Dendritic cell treated with granulocyte-macrophage colony-stimulating factor and Interleukin-4, amounts not matched to agents 40 ng/mL and 50 ng/mL, for 4 days (primary cell): ENCODE measurements around the gene HRH4.

Source experiments
- H3K27ac Mint-ChIP-seq: one replicate; pipeline ENCODE4 v1.8.0; 2022; ENCODE audit warnings: mild to moderate bottlenecking, mixed read lengths
- H3K27me3 Mint-ChIP-seq: one replicate; pipeline ENCODE4 v1.8.0; 2022; ENCODE audit warnings: mild to moderate bottlenecking, mixed read lengths
- H3K36me3 Mint-ChIP-seq: one replicate; pipeline ENCODE4 v1.8.0; 2022; ENCODE audit warnings: low read depth, mixed read lengths
- H3K4me1 Mint-ChIP-seq: one replicate; pipeline ENCODE4 v1.8.0; 2022; ENCODE audit warnings: low read depth, mixed read lengths
- H3K4me3 Mint-ChIP-seq: one replicate; pipeline ENCODE4 v1.8.0; 2022; ENCODE audit warnings: mild to moderate bottlenecking, moderate library complexity, mixed read lengths
- H3K9me3 Mint-ChIP-seq: one replicate; pipeline ENCODE4 v1.8.0; 2022; ENCODE audit warnings: mixed read lengths
- intact Hi-C: fragments of 100-400 bp; cut with micrococcal nuclease; formaldehyde crosslinking; loops from one replicate; pipeline ENCODE4 v1.15.0; 2022

Gene HRH4

DNA sequence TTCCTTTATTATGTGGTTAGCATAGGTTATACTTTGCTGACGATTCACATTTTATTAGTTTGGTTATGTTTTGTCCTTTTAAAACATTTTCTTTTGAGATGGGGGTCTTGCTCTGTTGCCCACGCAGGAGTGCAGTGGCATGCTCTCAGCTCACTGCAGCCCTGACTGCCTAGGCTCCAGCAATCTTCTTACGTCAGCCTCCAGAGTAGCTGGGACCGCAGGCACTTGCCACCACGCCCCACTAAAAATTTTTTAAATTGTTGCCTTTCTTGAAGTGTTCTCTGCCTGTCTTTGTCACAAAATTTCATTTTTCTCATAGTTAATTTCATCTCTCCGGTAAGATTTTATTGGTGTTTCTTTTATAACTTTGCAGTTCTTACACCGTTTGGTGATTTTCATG lies 18.9 kb downstream of the HRH4 start:
- H3K36me3 Mint-ChIP-seq = peaks cover 6% of the 10 kb centered on the region
- H3K4me3 Mint-ChIP-seq = no peak overlapping the region
- H3K4me1 Mint-ChIP-seq = peaks cover 9% of the 10 kb centered on the region
- H3K27me3 Mint-ChIP-seq = no peaks in the 10 kb centered on the region
- no peak overlapping the region for H3K27ac Mint-ChIP-seq
- H3K9me3 Mint-ChIP-seq = peaks cover 9% of the 10 kb centered on the region
- intact Hi-C loops = no loop called here

- intact Hi-C loops = no loop called here
- no peaks in the 10 kb centered on the region for H3K27me3 Mint-ChIP-seq
- no peak overlapping the region for H3K27ac Mint-ChIP-seq
- peaks cover 6% of the 10 kb centered on the region for H3K36me3 Mint-ChIP-seq
- peaks cover 9% of the 10 kb centered on the region for H3K9me3 Mint-ChIP-seq
- peaks cover 16% of the 10 kb centered on the region for H3K4me1 Mint-ChIP-seq
- H3K4me3 Mint-ChIP-seq = no peak overlapping the region
Measured at GRCh38 chr18:24482821-24483220, 22.4 kb downstream of the HRH4 start.

DNA sequence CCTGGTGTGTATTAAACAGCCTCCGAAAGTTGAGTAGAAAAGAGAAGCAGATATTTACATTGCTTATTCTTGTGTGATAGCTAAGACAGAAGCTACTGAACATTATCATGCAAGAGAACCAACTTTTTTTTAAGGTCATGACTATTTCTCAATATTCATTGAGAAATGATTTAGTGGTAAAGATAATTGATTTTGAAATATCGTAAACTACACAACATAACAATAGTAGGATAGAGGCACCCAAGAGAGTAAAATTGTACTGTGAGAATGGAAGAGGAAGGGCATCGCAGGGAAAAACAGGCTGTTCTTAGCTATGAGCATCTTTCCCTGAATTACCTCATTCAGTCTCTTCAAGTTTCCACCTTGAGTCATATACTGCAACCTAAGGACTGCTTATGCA lies 25.2 kb downstream of the HRH4 start:
- H3K4me1 Mint-ChIP-seq = peaks cover 22% of the 10 kb centered on the region
- H3K27me3 Mint-ChIP-seq = no peaks in the 10 kb centered on the region
- no peaks in the 10 kb centered on the region for H3K9me3 Mint-ChIP-seq
- intact Hi-C loops = loop anchor here (2.0 to 5.0 kb wide), 3 partner anchors 38 to 241 kb away; partner anchors contain the start of gene IMPACT
- no peaks in the 10 kb centered on the region for H3K36me3 Mint-ChIP-seq
- H3K27ac Mint-ChIP-seq = no peak overlapping the region
- no peak overlapping the region for H3K4me3 Mint-ChIP-seq

DNA sequence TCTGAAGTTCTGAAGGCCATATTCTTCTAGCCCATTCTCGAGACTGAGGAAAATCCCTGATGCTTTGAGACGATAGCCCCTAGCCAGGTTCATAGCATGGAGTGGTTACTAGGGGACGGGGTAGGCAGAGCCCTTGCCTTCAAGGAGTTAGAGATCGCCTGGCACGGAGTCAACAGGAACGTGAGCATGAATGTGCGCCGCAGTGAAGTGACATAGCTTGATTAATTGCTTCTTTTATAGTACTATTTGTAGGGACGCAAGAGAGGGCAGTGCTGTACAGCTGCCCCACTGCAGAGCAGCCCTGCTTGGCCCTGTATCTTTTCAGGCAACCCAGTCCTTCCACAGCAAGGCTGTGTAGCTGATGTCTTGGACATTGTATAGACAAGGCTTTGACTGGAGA lies 26.2 kb downstream of the HRH4 start:
- H3K27ac Mint-ChIP-seq = no peak overlapping the region
- no peaks in the 10 kb centered on the region for H3K36me3 Mint-ChIP-seq
- H3K9me3 Mint-ChIP-seq = no peaks in the 10 kb centered on the region
- H3K27me3 Mint-ChIP-seq = no peaks in the 10 kb centered on the region
- intact Hi-C loops = loop anchor here (2.0 to 5.0 kb wide), 3 partner anchors 39 to 240 kb away; partner anchors contain the start of gene IMPACT
- H3K4me3 Mint-ChIP-seq = no peak overlapping the region
- peaks cover 22% of the 10 kb centered on the region for H3K4me1 Mint-ChIP-seq

GRCh38 chr18:24488824-24489493 lies 28.5 kb downstream of the HRH4 start:
- Mint-ChIP-seq H3K9me3 (no peaks in the 10 kb centered on the region), H3K27me3 (no peaks in the 10 kb centered on the region), H3K4me1 (peaks cover 22% of the 10 kb centered on the region), H3K36me3 (no peaks in the 10 kb centered on the region), H3K27ac (no peak overlapping the region), H3K4me3 (no peak overlapping the region)
- intact Hi-C loops = loop anchor here (1.0 to 5.0 kb wide), 4 partner anchors 42 to 312 kb away; partner anchors contain the start of gene IMPACT

- Mint-ChIP-seq H3K27ac (no peak overlapping the region), H3K4me3 (no peak overlapping the region), H3K27me3 (no peaks in the 10 kb centered on the region), H3K36me3 (no peaks in the 10 kb centered on the region), H3K4me1 (peaks cover 17% of the 10 kb centered on the region), H3K9me3 (no peaks in the 10 kb centered on the region)
- intact Hi-C loops = no loop called here
Measured at GRCh38 chr18:24490539-24490938, 30.1 kb downstream of the HRH4 start.

- intact Hi-C loops = no loop called here
- Mint-ChIP-seq H3K36me3 (no peaks in the 10 kb centered on the region), H3K27me3 (no peaks in the 10 kb centered on the region), H3K4me3 (no peak overlapping the region), H3K9me3 (no peaks in the 10 kb centered on the region), H3K27ac (no peak overlapping the region), H3K4me1 (peaks cover 15% of the 10 kb centered on the region)
Measured at GRCh38 chr18:24491927-24492834, 31.7 kb downstream of the HRH4 start.

DNA sequence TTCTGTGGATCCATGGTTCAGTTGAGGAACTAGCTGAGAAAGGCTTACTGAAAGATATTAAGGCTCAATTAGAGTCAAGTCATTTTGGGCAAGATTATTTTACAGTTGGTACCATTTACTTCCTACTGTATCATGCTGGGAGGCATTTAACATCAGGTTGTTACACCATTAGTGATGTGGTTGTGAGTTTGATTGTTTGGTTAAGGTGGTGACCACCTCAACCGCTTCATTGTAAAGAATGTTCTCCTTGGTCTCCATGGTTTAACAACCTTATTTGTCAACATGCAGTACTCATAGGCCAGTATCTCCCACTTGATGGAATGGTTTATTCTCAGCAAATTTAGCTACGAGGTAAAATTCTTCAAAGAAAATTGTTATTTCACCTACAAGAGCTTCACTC lies 34.1 kb downstream of the HRH4 start:
- H3K4me3 Mint-ChIP-seq = no peak overlapping the region
- no peaks in the 10 kb centered on the region for H3K27me3 Mint-ChIP-seq
- H3K27ac Mint-ChIP-seq = no peak overlapping the region
- H3K36me3 Mint-ChIP-seq = no peaks in the 10 kb centered on the region
- intact Hi-C loops = no loop called here
- no peaks in the 10 kb centered on the region for H3K9me3 Mint-ChIP-seq
- H3K4me1 Mint-ChIP-seq = no peaks in the 10 kb centered on the region

- Mint-ChIP-seq H3K9me3 (no peaks in the 10 kb centered on the region), H3K27me3 (no peaks in the 10 kb centered on the region), H3K36me3 (no peaks in the 10 kb centered on the region), H3K4me3 (no peak overlapping the region), H3K4me1 (no peaks in the 10 kb centered on the region), H3K27ac (no peak overlapping the region)
- intact Hi-C loops = no loop called here
Measured at GRCh38 chr18:24497031-24497754, 36.8 kb downstream of the HRH4 start.

GRCh38 chr18:24499814-24500213 lies 39.4 kb downstream of the HRH4 start:
- H3K36me3 Mint-ChIP-seq = no peaks in the 10 kb centered on the region
- no peaks in the 10 kb centered on the region for H3K4me1 Mint-ChIP-seq
- no peak overlapping the region for H3K4me3 Mint-ChIP-seq
- H3K27me3 Mint-ChIP-seq = no peaks in the 10 kb centered on the region
- intact Hi-C loops = no loop called here
- H3K27ac Mint-ChIP-seq = no peak overlapping the region
- no peaks in the 10 kb centered on the region for H3K9me3 Mint-ChIP-seq

- intact Hi-C loops = no loop called here
- Mint-ChIP-seq H3K9me3 (no peaks in the 10 kb centered on the region), H3K27me3 (no peaks in the 10 kb centered on the region), H3K4me1 (no peaks in the 10 kb centered on the region), H3K36me3 (no peaks in the 10 kb centered on the region), H3K27ac (no peak overlapping the region), H3K4me3 (no peak overlapping the region)
Measured at GRCh38 chr18:24500217-24500616, 39.8 kb downstream of the HRH4 start.

GRCh38 chr18:24500766-24501165 lies 40.3 kb downstream of the HRH4 start:
- no peak overlapping the region for H3K4me3 Mint-ChIP-seq
- H3K9me3 Mint-ChIP-seq = no peaks in the 10 kb centered on the region
- no peaks in the 10 kb centered on the region for H3K36me3 Mint-ChIP-seq
- no peaks in the 10 kb centered on the region for H3K27me3 Mint-ChIP-seq
- no peak overlapping the region for H3K27ac Mint-ChIP-seq
- intact Hi-C loops = no loop called here
- H3K4me1 Mint-ChIP-seq = no peaks in the 10 kb centered on the region

DNA sequence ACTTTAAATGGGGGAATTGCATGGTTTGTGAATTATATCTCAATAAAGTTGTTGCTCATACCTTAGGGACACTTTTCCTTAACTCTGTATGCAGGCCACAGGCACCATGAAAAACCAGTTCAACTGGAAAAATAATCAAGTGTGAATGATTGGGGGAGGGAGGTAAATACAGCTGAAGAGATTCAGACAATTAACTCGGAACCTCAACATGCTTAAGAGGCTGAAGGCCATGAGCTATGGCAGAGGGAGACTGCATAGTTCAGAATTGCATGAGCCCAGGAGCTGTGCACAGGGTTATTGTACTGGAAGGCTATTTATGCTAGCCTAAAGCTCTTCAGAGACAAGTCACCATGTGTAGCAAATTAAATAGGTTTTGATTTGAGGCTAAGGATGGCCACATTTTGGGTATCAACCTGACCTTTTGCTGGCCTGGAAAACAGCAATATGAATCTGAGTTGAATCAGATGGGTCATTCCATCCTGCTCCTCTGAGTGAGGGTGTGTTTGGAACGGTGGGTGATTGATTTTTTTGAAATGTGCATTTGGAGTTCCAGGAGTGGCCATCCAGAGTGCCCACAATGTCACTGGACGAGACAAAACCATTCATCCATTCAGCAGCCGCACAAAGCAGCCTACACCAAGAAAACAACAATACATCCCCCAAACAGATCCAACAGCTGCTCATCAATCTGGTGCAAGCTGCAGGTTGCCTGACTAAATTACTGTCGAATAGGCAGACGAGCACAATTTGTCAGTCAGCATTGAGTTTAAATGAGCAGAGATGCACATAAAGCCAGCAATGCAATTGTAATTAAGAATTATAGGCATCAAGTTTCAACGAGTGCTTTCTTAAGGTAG lies 42.5 kb downstream of the HRH4 start:
- no peaks in the 10 kb centered on the region for H3K9me3 Mint-ChIP-seq
- no peak overlapping the region for H3K4me3 Mint-ChIP-seq
- intact Hi-C loops = no loop called here
- no peak overlapping the region for H3K27ac Mint-ChIP-seq
- H3K36me3 Mint-ChIP-seq = no peaks in the 10 kb centered on the region
- no peaks in the 10 kb centered on the region for H3K4me1 Mint-ChIP-seq
- H3K27me3 Mint-ChIP-seq = no peaks in the 10 kb centered on the region
